ENCODE results near the gene ADAM10.

ADAM10 gene

DNA sequence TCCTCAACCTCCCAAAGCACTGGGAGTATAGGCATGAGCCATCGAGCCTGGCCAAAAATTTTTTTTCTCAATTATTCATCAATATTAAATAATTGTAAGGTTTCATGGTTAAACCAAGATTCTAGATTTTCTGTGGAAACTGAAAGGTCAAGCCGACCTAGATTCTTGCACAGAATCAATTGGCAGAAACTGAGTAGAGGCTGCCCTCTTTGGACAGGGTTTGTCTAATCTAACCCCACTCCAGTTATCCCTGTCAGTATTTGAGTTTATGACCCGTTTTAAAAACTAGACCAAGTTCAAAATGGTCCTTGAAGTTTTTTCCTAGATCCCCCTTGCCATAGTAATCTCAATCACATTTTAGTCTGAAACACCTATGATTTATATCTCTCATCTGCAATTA lies 8.6 kb upstream of the ADAM10 start:
- TF ChIP-seq, protein P1, sequence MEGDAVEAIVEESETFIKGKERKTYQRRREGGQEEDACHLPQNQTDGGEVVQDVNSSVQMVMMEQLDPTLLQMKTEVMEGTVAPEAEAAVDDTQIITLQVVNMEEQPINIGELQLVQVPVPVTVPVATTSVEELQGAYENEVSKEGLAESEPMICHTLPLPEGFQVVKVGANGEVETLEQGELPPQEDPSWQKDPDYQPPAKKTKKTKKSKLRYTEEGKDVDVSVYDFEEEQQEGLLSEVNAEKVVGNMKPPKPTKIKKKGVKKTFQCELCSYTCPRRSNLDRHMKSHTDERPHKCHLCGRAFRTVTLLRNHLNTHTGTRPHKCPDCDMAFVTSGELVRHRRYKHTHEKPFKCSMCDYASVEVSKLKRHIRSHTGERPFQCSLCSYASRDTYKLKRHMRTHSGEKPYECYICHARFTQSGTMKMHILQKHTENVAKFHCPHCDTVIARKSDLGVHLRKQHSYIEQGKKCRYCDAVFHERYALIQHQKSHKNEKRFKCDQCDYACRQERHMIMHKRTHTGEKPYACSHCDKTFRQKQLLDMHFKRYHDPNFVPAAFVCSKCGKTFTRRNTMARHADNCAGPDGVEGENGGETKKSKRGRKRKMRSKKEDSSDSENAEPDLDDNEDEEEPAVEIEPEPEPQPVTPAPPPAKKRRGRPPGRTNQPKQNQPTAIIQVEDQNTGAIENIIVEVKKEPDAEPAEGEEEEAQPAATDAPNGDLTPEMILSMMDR (IDR thresholded peaks at IDR 0.05): peak; percentile 17; the same call in 1 of the 2 replicates
- TF ChIP-seq ZFX (IDR thresholded peaks at IDR 0.05; ENCODE audit: borderline replicate concordance): no peak
- H3K27ac ChIP-seq: no peak overlapping the region

- TF ChIP-seq, protein P1 (IDR thresholded peaks at IDR 0.05): no peak
- TF ChIP-seq ZFX (IDR thresholded peaks at IDR 0.05; ENCODE audit: borderline replicate concordance): no peak
- H3K27ac ChIP-seq: no peak overlapping the region
These were observed 6.4 kb upstream of the ADAM10 start for GRCh38 chr15:58755956-58756355.

- H3K27ac ChIP-seq: no peak overlapping the region
- TF ChIP-seq, protein P1 (IDR thresholded peaks at IDR 0.05): no peak
- TF ChIP-seq ZFX (IDR thresholded peaks at IDR 0.05; ENCODE audit: borderline replicate concordance): no peak
These were observed 5.8 kb upstream of the ADAM10 start for GRCh38 chr15:58755350-58755749.

GRCh38 chr15:58752716-58753115 lies 3.2 kb upstream of the ADAM10 start:
- TF ChIP-seq ZFX (IDR thresholded peaks at IDR 0.05; ENCODE audit: borderline replicate concordance): no peak
- TF ChIP-seq, protein P1 (IDR thresholded peaks at IDR 0.05): no peak
- no peak overlapping the region for H3K27ac ChIP-seq

DNA sequence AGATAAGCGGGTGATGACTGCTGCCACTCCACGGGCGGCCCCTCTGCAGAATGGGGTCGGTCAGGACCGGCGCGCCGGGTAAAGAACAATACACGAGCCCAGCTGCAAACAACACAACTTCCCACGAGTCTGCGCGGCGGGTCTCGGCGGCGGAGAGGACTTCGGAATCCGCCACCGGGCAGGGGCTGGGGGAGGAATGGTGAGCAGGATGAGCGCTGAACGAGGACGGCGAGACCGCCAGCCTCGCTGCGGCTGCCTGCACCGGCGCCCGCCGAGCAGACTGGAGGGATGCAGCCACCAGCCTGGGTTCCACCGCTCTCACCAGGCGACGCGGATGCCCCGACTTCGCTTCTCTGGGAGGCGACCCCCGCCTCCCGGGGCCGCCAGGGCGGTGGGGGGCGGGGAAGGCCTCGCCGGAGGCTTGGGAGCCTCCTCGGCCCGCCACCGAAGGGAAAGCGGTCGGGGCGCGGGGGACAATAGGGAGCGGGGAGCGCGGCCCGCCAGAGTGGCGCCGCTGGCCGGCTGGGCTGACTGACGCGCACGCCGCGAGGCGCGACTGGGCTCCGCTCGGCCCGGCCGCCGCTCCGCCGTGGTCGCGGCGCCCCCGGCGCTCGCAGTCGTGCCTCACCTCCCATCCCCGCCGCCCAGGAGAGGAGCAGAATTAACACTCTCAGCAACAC lies 515 bp downstream of the ADAM10 start:
- TF ChIP-seq, protein P1 (IDR thresholded peaks at IDR 0.05): no peak
- no peak for TF ChIP-seq ZFX (IDR thresholded peaks at IDR 0.05; ENCODE audit: borderline replicate concordance)
- peak overlapping the region; percentile 94 for H3K27ac ChIP-seq

- peak overlapping the region; percentile 94 for H3K27ac ChIP-seq
- no peak for TF ChIP-seq ZFX (IDR thresholded peaks at IDR 0.05; ENCODE audit: borderline replicate concordance)
- TF ChIP-seq, protein P1 (IDR thresholded peaks at IDR 0.05): no peak
These were observed 1.3 kb downstream of the ADAM10 start for GRCh38 chr15:58748040-58748851.

DNA sequence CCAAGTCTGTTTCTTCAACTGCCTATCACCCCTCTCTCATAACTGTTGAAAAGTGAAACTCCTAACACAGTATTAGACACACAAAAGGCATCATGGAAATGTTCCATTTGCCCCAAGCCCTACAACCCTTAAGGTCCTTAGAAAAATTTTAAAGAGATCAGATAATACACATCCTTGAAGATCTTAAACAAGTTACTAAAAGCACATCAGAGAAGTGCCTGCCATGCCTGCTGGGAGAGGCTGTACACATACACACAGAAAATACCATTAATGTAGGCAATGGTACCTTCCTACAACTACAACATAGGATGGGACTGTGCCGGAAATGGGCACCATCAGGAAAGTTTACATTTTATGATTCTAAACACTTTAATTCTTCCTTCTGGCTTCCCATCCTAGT lies 3.3 kb downstream of the ADAM10 start:
- H3K27ac ChIP-seq: no peak overlapping the region
- TF ChIP-seq, protein P1 (IDR thresholded peaks at IDR 0.05): no peak
- TF ChIP-seq ZFX (IDR thresholded peaks at IDR 0.05; ENCODE audit: borderline replicate concordance): no peak
